Measurements from ENCODE around the gene GALC.
"Not testable (repeated sequence)": the region's sequence is repeated elsewhere in the genome, so short reads cannot be mapped to it uniquely, and the experiment has no call there.

Gene GALC

GRCh38 chr14:87992718-87993628 is at the start of gene GALC:
GALC (minus strand) TSS chr14:87993182; CDS start chr14:87993164, 18 bp downstream.
- DNase-seq (ENCODE audit: low read depth in 3 of 3), result peak; percentile 87 to 95 (median 89)

- no peak for DNase-seq (ENCODE audit: low read depth in 3 of 3)
Measured at GRCh38 chr14:88040146-88040545, 47.2 kb upstream of the GALC start.

GRCh38 chr14:88039197-88039596 is 46.2 kb upstream of the GALC start:
- DNase-seq (ENCODE audit: low read depth in 3 of 3), result no peak

- no peak for DNase-seq (ENCODE audit: low read depth in 3 of 3)
Measured at GRCh38 chr14:88037325-88037724, 44.3 kb upstream of the GALC start.

- no peak for DNase-seq (ENCODE audit: low read depth in 3 of 3)
Measured at GRCh38 chr14:88036422-88036821, 43.4 kb upstream of the GALC start.

GRCh38 chr14:88034076-88034475 is 41.1 kb upstream of the GALC start:
- no peak for DNase-seq (ENCODE audit: low read depth in 3 of 3)

GRCh38 chr14:88032373-88032772 is 39.4 kb upstream of the GALC start:
- no peak for DNase-seq (ENCODE audit: low read depth in 3 of 3)

GRCh38 chr14:88030892-88031291 is 37.9 kb upstream of the GALC start:
- no peak for DNase-seq (ENCODE audit: low read depth in 3 of 3)

GRCh38 chr14:88030079-88030478 is 37.1 kb upstream of the GALC start:
- no peak for DNase-seq (ENCODE audit: low read depth in 3 of 3)

GRCh38 chr14:88029500-88029899 is 36.5 kb upstream of the GALC start:
- DNase-seq (ENCODE audit: low read depth in 3 of 3), result no peak

GRCh38 chr14:88026890-88027289 is 33.9 kb upstream of the GALC start:
- DNase-seq (ENCODE audit: low read depth in 3 of 3), result no peak

GRCh38 chr14:88025313-88025712 is 32.3 kb upstream of the GALC start:
- DNase-seq (ENCODE audit: low read depth in 3 of 3), result no peak

- not testable (repeated sequence) for DNase-seq (ENCODE audit: low read depth in 3 of 3)
Measured at GRCh38 chr14:88024252-88025086, 31.5 kb upstream of the GALC start.

- no peak for DNase-seq (ENCODE audit: low read depth in 3 of 3)
Measured at GRCh38 chr14:88023658-88024187, 30.7 kb upstream of the GALC start.

- no peak for DNase-seq (ENCODE audit: low read depth in 3 of 3)
Measured at GRCh38 chr14:88017535-88017934, 24.6 kb upstream of the GALC start.

GRCh38 chr14:88016768-88017167 is 23.8 kb upstream of the GALC start:
- DNase-seq (ENCODE audit: low read depth in 3 of 3), result no peak

GRCh38 chr14:88013750-88014349 is 20.9 kb upstream of the GALC start:
- DNase-seq (ENCODE audit: low read depth in 3 of 3), result no peak

GRCh38 chr14:88012495-88012894 is 19.5 kb upstream of the GALC start:
- no peak for DNase-seq (ENCODE audit: low read depth in 3 of 3)

GRCh38 chr14:88010331-88010730 is 17.3 kb upstream of the GALC start:
- no peak for DNase-seq (ENCODE audit: low read depth in 3 of 3)

GRCh38 chr14:88009486-88009885 is 16.5 kb upstream of the GALC start:
- no peak for DNase-seq (ENCODE audit: low read depth in 3 of 3)

- no peak for DNase-seq (ENCODE audit: low read depth in 3 of 3)
Measured at GRCh38 chr14:88008039-88008742, 15.2 kb upstream of the GALC start.

Data from stimulated activated CD4-positive, alpha-beta T cell treated with anti-CD3 and anti-CD28 coated beads, TNF-alpha, amount 100 ng/mL, for 4 hours (primary cell).